NOMO-1 (cell line): ENCODE results near the gene JARID2.

Source experiments
- DNase-seq, 2 experiments: peaks; one replicate each; lab custom pipeline; 2025; ENCODE audit not compliant: unreplicated experiment in 2 of 2; lab: John Stamatoyannopoulos, UW

JARID2 gene

GRCh38 chr6:15498640-15499039 is 252.8 kb downstream of the JARID2 start:
- DNase-seq = no peak

GRCh38 chr6:15499125-15499524 is 253.3 kb downstream of the JARID2 start:
- no peak for DNase-seq

GRCh38 chr6:15499591-15499990 is 253.7 kb downstream of the JARID2 start:
- DNase-seq = no peak

GRCh38 chr6:15500078-15500740 is 254.3 kb downstream of the JARID2 start:
- DNase-seq = no peak

GRCh38 chr6:15500901-15501825 is 255.3 kb downstream of the JARID2 start:
- no peak for DNase-seq

GRCh38 chr6:15501826-15502445 is 256.1 kb downstream of the JARID2 start:
- no peak for DNase-seq

- no peak for DNase-seq
These were observed 256.8 kb downstream of the JARID2 start for GRCh38 chr6:15502446-15503345.

GRCh38 chr6:15503346-15503680 is 257.4 kb downstream of the JARID2 start:
- DNase-seq = no peak

GRCh38 chr6:15504040-15504495 is 258.2 kb downstream of the JARID2 start:
- no peak for DNase-seq

- no peak for DNase-seq
These were observed 258.9 kb downstream of the JARID2 start for GRCh38 chr6:15504581-15505350.

GRCh38 chr6:15505463-15505918 is 259.6 kb downstream of the JARID2 start:
- no peak for DNase-seq

GRCh38 chr6:15506066-15506465 is 260.2 kb downstream of the JARID2 start:
- no peak for DNase-seq

GRCh38 chr6:15507221-15507620 is 261.4 kb downstream of the JARID2 start:
- no peak for DNase-seq

GRCh38 chr6:15507746-15508145 is 261.9 kb downstream of the JARID2 start:
- DNase-seq = no peak

- DNase-seq = no peak
These were observed 262.6 kb downstream of the JARID2 start for GRCh38 chr6:15508441-15508871.

GRCh38 chr6:15508931-15509330 is 263.1 kb downstream of the JARID2 start:
- DNase-seq = no peak

- no peak for DNase-seq
These were observed 263.6 kb downstream of the JARID2 start for GRCh38 chr6:15509335-15509933.

GRCh38 chr6:15510121-15510520 is 264.3 kb downstream of the JARID2 start:
- no peak for DNase-seq

- DNase-seq = no peak
These were observed 264.8 kb downstream of the JARID2 start for GRCh38 chr6:15510536-15511247.
